Lower lobe of right lung (tissue), 2 donors: ENCODE measurements around the gene DPYSL3. TPM values are rescaled to one million over a fixed set of nuclear protein-coding genes. Genes with fewer than 3 reads are reported as not detected.
A peak's percentile ranks its signal among the peaks of the same experiment; 100 is the strongest.
"Not testable (repeated sequence)": the region's sequence is repeated elsewhere in the genome, so short reads cannot be mapped to it uniquely, and the experiment has no call there.

Experiments used
- ATAC-seq, 2 donors: fragments of 200-7000 bp; cut with Tn5 transposase; one replicate each; pipeline ENCODE4 v1.9.1; 2020 to 2022; ENCODE audit warnings: mild to moderate bottlenecking in 2 of 2, moderate library complexity in 2 of 2
- DNase-seq: peaks from one replicate; pipeline ENCODE4 v3.0.0-alpha.2; 2020
- H3K27ac ChIP-seq: fragments of 200-600 bp; one replicate; pipeline ENCODE4 v1.8.0; 2022
- H3K27me3 ChIP-seq: fragments of 200-600 bp; one replicate; pipeline ENCODE4 v1.8.0; 2022; ENCODE audit warnings: low read depth
- H3K36me3 ChIP-seq: fragments of 200-600 bp; one replicate; pipeline ENCODE4 v1.8.0; 2022; ENCODE audit warnings: mild to moderate bottlenecking
- H3K4me1 ChIP-seq: fragments of 200-600 bp; one replicate; pipeline ENCODE4 v1.8.0; 2022
- H3K4me3 ChIP-seq: fragments of 200-600 bp; one replicate; pipeline ENCODE4 v1.8.0; 2022; ENCODE audit warnings: mild to moderate bottlenecking
- H3K9me3 ChIP-seq: fragments of 200-600 bp; one replicate; pipeline ENCODE4 v1.8.0; 2022
- intact Hi-C: fragments of 100-400 bp; cut with DNase I; formaldehyde crosslinking; loops from one replicate; pipeline ENCODE4 v1.11.0; 2022
- total RNA-seq: library from RNA; stranded (reverse); fragmentation: NEBNext Ultra II Directional; extraction: Animal tissue kit (Norgen Biotek cat#: 25700); gene quantifications from one replicate; pipeline ENCODE4 v1.2.1, GENCODE V29; 2021
- TF ChIP-seq, protein P1 (sequence below): fragments of 200-600 bp; IDR thresholded peaks from one replicate; pipeline ENCODE4 v1.8.0; 2022; ENCODE audit warnings: antibody characterized with exemption, mild to moderate bottlenecking
- donor health status: DM: no; HTN: yes; CAD: no; lungs with severe emphysema.

The DPYSL3 gene
- total RNA-seq, 1 donor from 2014 or later, result 45.7 TPM

DNA sequence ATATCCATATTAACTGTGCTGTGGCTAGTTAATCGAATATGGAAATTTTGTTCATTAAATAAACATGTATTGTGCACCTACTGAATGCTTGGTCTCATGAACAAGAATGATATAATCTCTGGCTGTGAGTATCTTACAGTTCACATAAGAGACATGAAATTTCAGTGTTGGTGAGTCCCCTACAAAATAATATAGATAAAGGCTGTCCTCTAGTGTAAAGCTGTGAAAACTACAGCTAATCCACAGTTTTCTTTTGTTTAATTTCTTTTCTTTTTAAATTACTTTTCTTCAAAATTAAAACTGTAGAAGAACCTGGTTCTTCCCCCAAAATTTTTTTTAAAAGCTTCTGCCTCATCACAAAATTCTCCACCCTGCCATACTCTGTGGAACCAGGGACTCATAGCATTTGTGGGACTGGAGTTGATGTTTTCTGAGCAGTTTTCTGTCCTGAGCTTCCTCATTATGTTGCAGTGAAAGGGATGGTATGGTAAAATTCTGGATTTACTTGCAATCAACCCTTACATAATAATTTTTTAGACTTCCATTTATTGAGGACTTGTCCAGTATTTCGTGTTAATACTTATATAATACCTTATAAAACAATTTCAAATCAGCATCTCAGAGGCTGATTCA, 140.0 kb downstream of the DPYSL3 start:
- TF ChIP-seq, protein P1, sequence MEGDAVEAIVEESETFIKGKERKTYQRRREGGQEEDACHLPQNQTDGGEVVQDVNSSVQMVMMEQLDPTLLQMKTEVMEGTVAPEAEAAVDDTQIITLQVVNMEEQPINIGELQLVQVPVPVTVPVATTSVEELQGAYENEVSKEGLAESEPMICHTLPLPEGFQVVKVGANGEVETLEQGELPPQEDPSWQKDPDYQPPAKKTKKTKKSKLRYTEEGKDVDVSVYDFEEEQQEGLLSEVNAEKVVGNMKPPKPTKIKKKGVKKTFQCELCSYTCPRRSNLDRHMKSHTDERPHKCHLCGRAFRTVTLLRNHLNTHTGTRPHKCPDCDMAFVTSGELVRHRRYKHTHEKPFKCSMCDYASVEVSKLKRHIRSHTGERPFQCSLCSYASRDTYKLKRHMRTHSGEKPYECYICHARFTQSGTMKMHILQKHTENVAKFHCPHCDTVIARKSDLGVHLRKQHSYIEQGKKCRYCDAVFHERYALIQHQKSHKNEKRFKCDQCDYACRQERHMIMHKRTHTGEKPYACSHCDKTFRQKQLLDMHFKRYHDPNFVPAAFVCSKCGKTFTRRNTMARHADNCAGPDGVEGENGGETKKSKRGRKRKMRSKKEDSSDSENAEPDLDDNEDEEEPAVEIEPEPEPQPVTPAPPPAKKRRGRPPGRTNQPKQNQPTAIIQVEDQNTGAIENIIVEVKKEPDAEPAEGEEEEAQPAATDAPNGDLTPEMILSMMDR, result peak; percentile 50
- ATAC-seq, result peak in 1 of 2 donors; percentile 68
- Histone ChIP-seq H3K4me1 (no peaks in the 10 kb centered on the region), H3K4me3 (no peak overlapping the region), H3K36me3 (no peaks in the 10 kb centered on the region), H3K27ac (no peak overlapping the region), H3K9me3 (no peaks in the 10 kb centered on the region), H3K27me3 (no peaks in the 10 kb centered on the region)
- no peak for DNase-seq
- intact Hi-C loops, result loop anchor here (10.0 kb wide), 1 partner anchor 145 kb away; no protein-coding TSS in a partner anchor

DNA sequence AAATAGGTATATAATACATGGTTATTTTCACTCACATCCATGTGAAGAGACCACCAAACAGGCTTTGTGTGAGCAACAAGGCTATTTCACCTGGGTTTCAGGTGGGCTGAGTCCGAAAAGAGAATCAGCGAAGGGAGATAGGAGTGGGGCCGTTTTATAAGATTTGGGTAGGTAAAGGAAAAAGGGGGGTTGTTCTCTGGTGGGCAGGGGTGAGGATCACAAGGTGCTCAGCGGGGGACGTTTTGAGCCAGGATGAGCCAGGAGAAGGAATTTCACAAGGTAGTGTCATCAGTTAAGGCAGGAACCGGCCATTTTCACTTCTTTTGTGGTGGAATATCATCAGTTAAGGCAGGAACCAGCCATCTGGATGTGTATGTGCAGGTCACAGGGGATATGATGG, 142.5 kb downstream of the DPYSL3 start:
- not testable (repeated sequence) for H3K27ac ChIP-seq, H3K4me1 ChIP-seq, H3K9me3 ChIP-seq, ATAC-seq, H3K36me3 ChIP-seq, H3K27me3 ChIP-seq, DNase-seq, H3K4me3 ChIP-seq
- intact Hi-C loops, result loop anchor here (10.0 kb wide), 1 partner anchor 143 kb away; no protein-coding TSS in a partner anchor

DNA sequence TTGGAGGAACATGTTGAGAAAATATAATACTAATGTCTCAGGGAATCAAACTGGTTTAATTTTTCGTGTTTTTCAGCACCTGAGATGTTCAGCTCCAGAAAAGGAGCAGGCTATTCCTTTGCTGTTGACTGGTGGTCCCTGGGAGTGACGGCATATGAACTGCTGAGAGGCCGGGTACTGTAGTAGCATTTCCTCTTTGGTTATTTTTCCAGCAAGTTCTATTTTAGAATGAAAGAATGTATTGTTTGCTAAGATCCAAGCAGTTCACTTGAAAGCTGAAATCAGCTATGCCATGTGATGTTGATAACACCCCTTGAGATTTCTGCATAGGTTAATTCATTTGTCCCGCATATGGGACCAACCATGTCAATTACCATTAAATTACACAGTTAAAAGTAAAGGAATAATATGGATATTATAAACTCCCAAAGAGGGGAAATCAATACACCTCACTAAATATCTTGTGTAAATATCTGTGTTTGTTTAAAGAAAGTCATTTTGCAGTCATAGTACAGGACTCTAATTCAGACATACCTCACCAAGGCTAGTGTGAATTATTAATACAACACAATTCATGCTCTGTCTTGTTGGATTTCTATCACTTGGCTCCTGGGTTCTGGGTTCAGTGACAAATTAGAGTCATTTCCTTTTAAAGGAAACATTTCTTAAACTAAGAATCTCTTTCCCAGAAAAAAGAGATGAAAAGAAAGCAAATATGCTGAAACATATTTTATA, 148.3 kb downstream of the DPYSL3 start:
- intact Hi-C loops, result loop anchor here (10.0 kb wide), 1 partner anchor 137 kb away; no protein-coding TSS in a partner anchor
- no peak overlapping the region for H3K4me3 ChIP-seq
- no peaks in the 10 kb centered on the region for H3K36me3 ChIP-seq
- no peaks in the 10 kb centered on the region for H3K4me1 ChIP-seq
- no peaks in the 10 kb centered on the region for H3K27me3 ChIP-seq
- no peak overlapping the region for H3K27ac ChIP-seq
- no peak for DNase-seq
- TF ChIP-seq, protein P1, result no peak
- H3K9me3 ChIP-seq, result no peaks in the 10 kb centered on the region
- no peak for ATAC-seq

DNA sequence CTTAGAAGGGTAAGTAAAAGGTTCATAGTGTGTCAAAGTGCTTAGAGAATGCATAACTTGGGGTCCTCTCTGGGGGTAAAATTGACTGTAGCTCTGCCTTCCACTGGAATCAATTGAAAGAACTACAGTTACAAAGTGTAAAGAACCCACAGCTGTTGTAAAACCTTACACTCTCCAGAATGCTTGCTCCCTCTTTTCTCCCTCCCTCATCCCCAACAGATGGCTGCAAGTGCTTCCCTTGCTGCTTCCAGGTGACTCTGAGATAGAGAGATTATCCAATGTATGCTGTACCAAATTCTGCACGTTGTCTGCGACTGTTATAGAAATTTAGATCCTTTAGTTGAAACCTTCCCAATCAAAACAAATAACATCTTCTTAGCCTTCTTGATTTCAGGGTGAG, 149.1 kb downstream of the DPYSL3 start:
- intact Hi-C loops, result loop anchor here (10.0 kb wide), 1 partner anchor 136 kb away; no protein-coding TSS in a partner anchor

GRCh38 chr5:147359581-147359980, 150.3 kb downstream of the DPYSL3 start:
- TF ChIP-seq, protein P1, result no peak
- Histone ChIP-seq H3K27ac (no peak overlapping the region), H3K9me3 (no peaks in the 10 kb centered on the region), H3K27me3 (no peaks in the 10 kb centered on the region), H3K4me3 (no peak overlapping the region), H3K4me1 (no peaks in the 10 kb centered on the region), H3K36me3 (no peaks in the 10 kb centered on the region)
- intact Hi-C loops, result no loop called here
- no peak for DNase-seq
- no peak for ATAC-seq

More for the DNA sequence above, 149.1 kb downstream of the DPYSL3 start:
- H3K9me3 ChIP-seq, result no peaks in the 10 kb centered on the region
- no peaks in the 10 kb centered on the region for H3K27me3 ChIP-seq
- DNase-seq (no peak), ATAC-seq (no peak)
- no peaks in the 10 kb centered on the region for H3K36me3 ChIP-seq
- no peaks in the 10 kb centered on the region for H3K4me1 ChIP-seq
- no peak overlapping the region for H3K4me3 ChIP-seq
- TF ChIP-seq, protein P1, result no peak
- no peak overlapping the region for H3K27ac ChIP-seq

GRCh38 chr5:147359101-147359500, 150.8 kb downstream of the DPYSL3 start:
- H3K27me3 ChIP-seq, result no peaks in the 10 kb centered on the region
- intact Hi-C loops, result no loop called here
- ATAC-seq, result no peak
- no peak overlapping the region for H3K27ac ChIP-seq
- H3K4me3 ChIP-seq, result no peak overlapping the region
- no peaks in the 10 kb centered on the region for H3K9me3 ChIP-seq
- no peaks in the 10 kb centered on the region for H3K4me1 ChIP-seq
- no peaks in the 10 kb centered on the region for H3K36me3 ChIP-seq
- DNase-seq, result no peak
- TF ChIP-seq, protein P1, result no peak
